ENCODE results near the gene NADSYN1.

Gene NADSYN1

DNA sequence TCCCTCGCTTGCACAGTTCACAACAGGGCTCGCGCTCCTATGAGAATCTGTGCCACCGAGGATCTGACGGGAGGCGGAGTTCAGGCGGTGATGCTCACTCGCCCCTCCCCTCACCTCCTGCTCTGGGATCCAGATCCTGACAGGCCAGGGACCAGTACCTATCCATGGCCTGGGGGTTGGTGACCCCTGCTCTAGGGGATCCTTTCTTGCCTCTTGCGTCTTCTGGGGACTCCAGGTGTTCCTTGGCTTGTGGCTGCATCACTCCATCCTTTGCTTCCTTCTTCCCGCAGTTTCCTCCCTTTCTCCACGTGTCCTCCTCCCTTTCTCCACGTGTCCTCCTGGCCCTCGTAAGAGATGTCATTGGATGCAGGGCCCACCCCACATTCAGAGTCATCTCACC lies 43.4 kb downstream of the NADSYN1 start:
- no peak overlapping the region for H3K4me3 ChIP-seq (ENCODE audit: low read depth, low read length)
- no peak for DNase-seq (ENCODE audit: low read depth)
- TF ChIP-seq CTCF (IDR thresholded peaks at IDR 0.05; ENCODE audit: insufficient read depth, low read depth, low read length, missing control alignments), result no peak

DNA sequence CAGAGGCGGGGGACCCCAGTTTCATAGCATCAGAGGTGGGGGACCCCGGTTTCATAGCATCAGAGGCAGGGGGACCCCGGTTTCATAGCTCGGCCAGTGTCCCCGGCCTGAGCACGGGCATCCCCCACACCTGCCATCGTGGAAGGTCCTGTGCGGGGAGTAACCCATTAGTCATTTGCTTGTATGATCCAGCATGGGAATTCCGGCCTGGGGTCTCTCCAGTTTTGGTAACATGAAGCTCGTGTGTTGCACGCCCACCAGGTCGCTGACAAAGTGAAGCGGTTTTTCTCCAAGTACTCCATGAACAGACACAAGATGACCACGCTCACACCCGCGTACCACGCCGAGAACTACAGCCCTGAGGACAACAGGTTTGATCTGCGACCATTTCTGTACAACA lies 45.1 kb downstream of the NADSYN1 start:
- no peak overlapping the region for H3K4me3 ChIP-seq (ENCODE audit: low read depth, low read length)
- no peak for DNase-seq (ENCODE audit: low read depth)
- no peak for TF ChIP-seq CTCF (IDR thresholded peaks at IDR 0.05; ENCODE audit: insufficient read depth, low read depth, low read length, missing control alignments)

- H3K4me3 ChIP-seq (ENCODE audit: low read depth, low read length), result no peak overlapping the region
- no peak for DNase-seq (ENCODE audit: low read depth)
- TF ChIP-seq CTCF (IDR thresholded peaks at IDR 0.05; ENCODE audit: insufficient read depth, low read depth, low read length, missing control alignments), result no peak
Measured at GRCh38 chr11:71499125-71499524, 46.1 kb downstream of the NADSYN1 start.

- no peak for DNase-seq (ENCODE audit: low read depth)
- no peak overlapping the region for H3K4me3 ChIP-seq (ENCODE audit: low read depth, low read length)
- no peak for TF ChIP-seq CTCF (IDR thresholded peaks at IDR 0.05; ENCODE audit: insufficient read depth, low read depth, low read length, missing control alignments)
Measured at GRCh38 chr11:71499546-71499945, 46.5 kb downstream of the NADSYN1 start.

DNA sequence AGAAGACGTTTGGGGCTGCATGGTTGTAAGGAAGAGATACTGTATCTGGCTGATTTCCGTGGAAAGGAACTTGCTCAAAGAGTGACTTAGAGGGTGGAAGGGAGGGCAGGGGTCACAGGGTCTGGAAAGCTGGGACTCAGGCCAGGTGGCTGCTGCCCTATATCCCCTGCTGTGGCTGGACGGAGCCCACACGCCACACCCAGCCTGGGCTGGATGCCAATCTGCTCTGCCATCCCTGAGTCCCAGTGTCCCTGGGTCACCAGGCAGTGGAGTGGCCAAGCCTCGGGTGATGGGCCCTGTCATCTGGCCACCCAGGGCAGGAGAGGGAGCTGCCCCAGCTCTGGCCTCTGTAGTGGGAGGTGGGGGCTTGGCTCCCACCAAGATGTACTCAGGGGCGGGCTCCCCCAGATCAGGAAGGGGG lies 47.6 kb downstream of the NADSYN1 start:
- no peak overlapping the region for H3K4me3 ChIP-seq (ENCODE audit: low read depth, low read length)

DNA sequence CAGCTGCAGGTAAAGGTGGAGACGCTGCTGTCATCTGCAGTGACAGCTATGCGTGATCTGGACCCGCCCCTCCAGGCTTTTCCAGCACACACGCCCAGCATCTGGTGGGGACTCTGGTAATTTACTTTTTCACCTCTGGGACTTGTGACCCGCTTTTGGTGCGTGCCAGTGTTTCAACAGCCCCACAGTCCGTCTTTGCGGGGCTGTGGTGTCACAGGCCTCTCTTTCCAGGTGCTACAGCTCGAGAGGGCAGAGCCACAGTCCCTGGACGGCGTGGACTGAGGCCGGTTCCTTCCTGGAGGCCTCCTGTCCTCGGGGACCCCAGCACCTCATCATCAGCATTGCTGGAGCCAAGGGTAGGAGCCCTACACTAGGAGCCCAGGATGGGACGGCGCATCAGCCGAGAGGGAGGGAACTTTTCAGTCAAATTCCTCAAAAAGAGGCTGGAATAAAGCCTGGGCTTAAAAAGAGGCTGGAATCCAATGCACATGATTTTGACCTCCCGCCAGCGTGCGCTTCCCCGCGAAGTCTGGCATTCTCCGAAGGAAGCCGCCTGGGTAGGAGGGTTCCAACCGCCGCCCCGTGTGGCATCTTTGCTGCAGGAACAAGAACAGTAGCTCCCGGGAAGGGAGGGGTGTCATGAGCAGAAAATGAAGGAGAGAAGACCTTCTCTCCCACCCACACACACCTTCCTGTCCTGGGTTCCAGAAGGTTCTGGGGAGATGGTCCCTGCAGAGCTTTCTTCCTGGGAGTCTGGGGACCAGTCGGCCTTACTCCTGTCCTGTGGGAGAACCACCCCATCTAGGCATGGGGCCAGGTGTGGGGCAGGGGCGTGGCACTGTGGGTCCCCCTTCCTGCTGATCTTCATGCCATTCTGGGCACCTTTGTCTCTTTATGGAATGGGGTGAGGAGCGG lies 48.3 kb downstream of the NADSYN1 start:
- H3K4me3 ChIP-seq (ENCODE audit: low read depth, low read length), result no peak overlapping the region
- TF ChIP-seq CTCF (IDR thresholded peaks at IDR 0.05; ENCODE audit: insufficient read depth, low read depth, low read length, missing control alignments), result no peak
- no peak for DNase-seq (ENCODE audit: low read depth)

More for the DNA sequence above, 47.6 kb downstream of the NADSYN1 start:
- no peak for DNase-seq (ENCODE audit: low read depth)
- TF ChIP-seq CTCF (IDR thresholded peaks at IDR 0.05; ENCODE audit: insufficient read depth, low read depth, low read length, missing control alignments), result no peak
